ENCODE data around the gene KLF3.

KLF3 gene

GRCh38 chr4:38734446-38734845, 70.4 kb downstream of the KLF3 start:
- DNase-seq (ENCODE audit: insufficient read length, low spot score) (no peak), FAIRE-seq (no peak)

DNA sequence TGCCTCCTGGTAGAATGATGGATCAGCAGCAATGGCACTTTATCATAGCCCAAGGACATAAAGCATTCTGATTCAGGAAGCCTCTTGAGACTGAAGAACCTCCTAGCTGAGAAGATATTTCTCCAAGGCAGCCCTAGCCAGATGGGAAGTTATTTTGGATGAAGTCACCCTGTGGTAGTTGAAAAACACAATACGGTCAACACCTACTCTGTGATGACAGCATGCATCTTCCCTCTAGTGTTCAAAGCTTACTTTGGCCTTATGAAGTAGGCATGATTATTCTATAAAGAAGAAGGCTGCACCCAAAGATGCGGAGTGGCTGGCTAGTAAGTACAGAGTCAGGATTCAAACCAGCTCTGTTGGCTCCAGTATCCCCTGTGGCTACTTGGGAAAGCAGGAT, 70.9 kb downstream of the KLF3 start:
- DNase-seq (ENCODE audit: insufficient read length, low spot score), result no peak
- FAIRE-seq, result no peak

DNA sequence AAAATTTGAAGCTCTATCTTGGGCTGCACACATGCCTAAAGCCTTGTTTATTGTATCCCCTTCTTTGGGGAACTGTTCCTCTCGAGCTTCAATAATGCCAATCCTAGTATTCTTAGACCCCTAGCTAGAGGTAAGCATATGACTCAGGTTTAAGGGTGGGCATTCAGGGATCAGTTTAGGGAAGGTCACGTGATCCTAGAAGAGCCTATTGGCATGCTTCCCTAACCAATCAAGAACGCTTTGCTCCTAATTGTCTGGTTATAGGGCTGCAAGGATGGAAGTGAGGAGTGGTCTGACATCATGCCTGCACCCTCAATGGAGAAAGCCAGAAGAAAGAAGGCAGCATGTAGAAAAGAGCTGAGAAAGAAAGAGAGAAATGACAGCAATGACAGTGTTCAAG, 71.9 kb downstream of the KLF3 start:
- FAIRE-seq, result no peak
- no peak for DNase-seq (ENCODE audit: insufficient read length, low spot score)

DNA sequence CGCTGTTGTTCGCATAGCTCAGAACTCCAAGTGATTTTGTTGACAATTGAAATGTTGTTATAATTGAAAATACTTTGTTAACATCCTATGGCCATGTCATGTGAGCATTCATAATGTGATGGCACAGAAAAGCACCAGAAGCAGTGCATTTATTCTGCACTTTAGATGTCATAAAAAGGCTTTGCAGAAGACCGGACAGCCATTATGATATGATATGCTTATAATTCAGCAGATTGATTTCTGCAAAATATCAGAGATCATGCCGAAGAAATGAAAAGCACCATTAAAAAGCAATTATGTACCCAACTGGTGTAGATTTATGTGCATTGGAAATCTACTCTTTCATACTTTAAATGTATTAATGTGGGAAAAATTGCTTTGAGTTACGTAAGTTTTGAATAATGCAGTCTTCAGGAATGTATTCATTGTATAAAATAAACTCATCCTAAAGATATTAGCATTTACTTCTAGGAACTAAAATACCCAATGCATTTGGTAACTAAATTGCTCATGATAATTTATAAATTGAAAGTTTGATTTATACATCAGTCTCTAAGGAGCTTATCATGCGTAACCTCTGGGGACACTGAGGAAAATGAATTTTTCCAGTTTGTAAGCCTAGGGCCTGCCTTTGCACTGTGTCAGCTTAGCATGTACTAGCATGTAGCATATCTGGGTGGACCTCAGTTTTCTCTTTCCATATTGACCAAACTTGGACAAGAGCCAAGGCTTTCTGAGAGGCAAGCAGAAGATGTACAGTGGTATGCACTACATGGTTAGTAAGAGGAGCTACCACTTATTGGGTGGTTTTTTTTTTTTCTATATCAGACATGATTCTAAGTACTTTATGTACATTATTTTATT, 75.2 kb downstream of the KLF3 start:
- FAIRE-seq (no peak), DNase-seq (ENCODE audit: insufficient read length, low spot score) (no peak)

DNA sequence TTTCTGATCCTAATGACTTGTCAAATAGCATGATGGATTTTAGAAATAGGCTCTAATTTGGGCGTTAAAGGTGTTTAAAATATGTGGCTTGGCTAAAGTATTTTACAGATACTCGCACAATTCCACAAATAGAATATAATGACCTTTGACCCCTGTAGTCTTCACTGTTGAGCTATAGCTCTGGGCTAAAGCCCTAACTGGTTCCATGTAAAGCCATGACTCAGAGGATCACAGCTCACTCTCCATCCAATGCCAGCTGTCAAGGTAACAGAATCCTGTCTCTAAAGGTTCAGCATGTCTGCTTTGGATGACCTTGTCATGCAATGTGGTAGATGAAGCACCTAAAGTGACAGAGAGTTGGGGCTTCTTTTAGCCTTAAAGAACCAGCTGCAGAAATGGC, 76.3 kb downstream of the KLF3 start:
- DNase-seq (ENCODE audit: insufficient read length, low spot score) (no peak), FAIRE-seq (no peak)

- no peak for FAIRE-seq
- DNase-seq (ENCODE audit: insufficient read length, low spot score), result no peak
These were observed 79.9 kb downstream of the KLF3 start for GRCh38 chr4:38743866-38744265.

DNA sequence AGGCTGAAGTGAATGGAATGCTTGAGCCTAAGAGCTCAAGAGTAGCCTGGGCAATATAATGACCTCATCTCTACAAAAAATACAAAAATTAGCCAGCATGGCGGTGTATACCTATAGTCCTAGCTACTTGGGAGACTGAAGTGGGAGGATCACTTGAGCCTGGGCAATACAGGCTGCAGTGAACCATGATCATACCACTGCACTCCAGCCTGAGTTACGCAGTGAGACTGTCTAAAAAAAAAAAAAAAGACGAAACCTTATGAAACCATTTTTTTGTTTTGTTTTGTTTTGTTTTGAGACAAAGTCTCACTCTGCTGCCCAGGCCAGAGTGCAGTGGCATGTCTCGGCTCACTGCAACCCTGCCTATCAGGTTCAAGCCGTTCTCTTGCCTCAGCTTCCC, 81.9 kb downstream of the KLF3 start:
- no peak for DNase-seq (ENCODE audit: insufficient read length, low spot score)
- FAIRE-seq, result no peak

DNA sequence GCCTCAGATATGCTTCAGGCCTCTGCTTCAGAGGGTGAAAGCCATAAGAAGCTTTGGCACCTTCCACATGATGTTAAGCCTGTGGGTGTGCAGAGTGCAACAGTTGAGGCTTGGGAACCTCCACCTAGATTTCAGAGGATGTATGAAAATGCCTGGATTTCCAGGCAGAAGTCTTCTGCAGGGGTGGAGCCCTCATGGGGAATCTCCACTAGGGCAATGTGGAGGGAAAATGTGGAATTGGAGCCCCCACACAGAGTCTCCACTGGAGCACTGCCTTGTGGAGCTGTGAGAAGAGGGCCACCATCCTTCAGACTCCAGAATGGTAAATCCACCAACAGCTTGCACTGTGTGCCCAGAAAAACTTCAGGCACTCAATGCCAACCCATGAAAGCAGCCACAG, 83.6 kb downstream of the KLF3 start:
- DNase-seq (ENCODE audit: insufficient read length, low spot score) (no peak), FAIRE-seq (no peak)

DNA sequence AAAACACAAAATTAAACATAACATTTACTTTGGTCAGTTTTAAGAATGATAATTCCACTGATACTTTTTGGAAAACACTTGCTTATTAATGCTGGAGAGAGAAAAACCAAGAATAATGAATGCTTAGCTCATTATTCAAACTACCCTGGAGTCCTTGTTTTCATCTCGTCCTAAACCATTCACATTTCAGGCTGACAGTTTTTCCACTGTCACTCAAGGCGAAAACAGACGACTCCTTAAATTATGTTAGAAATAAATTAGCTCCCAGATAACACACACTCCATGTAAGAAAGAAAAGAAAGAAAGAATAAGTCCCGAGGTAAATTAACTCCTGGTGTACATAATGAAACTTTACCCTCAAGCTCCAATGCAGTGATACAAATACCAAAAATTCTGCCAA, 85.3 kb downstream of the KLF3 start:
- FAIRE-seq (no peak), DNase-seq (ENCODE audit: insufficient read length, low spot score) (no peak)
